ENCODE data around the gene BABAM2. TPM values are rescaled to one million over a fixed set of nuclear protein-coding genes. Genes with fewer than 3 reads are reported as not detected.

Gene BABAM2
- total RNA-seq, 2 experiments from 2014 or later = 19.7 to 33.2 TPM

DNA sequence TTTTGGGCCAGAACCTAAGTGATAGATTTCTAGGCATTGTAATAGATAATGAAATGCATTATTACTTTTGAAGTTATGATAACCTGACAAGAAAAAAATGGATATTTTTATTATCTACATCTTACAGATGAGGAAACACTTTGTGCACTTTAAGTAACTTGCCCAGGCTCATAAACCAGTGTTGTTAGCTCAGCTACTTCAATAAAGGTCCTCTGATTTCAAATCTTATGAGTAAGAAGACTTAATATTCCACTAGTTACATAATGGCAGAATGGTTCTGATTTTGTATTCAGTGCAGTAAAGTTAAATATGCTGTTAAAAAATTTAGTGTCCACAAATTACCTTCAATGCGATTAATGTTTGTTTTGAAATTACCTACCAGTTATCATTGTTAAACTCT lies 199.0 kb downstream of the BABAM2 start:
- no peak for TF ChIP-seq CTCF (conservative IDR thresholded peaks at IDR 0.05; ENCODE audit: low read length)
- no peak for TF ChIP-seq EZH2phosphoT487 (IDR thresholded peaks at IDR 0.05; ENCODE audit: borderline replicate concordance, low read depth, low read length)

DNA sequence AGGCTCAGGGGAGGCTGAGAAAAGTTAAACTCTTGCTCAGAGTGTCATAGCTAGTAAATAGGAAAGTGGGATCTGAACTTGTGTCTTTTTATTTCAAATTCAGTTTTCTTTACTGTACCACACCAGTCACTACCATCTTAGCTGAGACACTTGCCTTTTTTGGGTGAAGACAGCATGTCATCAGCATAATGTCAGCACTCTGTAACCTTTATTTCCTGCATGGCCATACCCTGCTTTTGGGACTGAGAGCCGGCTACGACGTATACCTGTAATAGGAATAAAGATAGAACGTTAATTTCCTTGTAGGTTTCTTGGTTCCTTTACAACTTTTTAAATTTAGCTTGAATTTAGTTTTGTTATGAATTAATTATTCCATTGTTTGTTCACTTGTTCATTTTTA lies 202.8 kb downstream of the BABAM2 start:
- Histone ChIP-seq H3K79me2 (ENCODE audit: insufficient read depth, low read depth, low read length) (no peaks in the 10 kb centered on the region), H3K9me3 (ENCODE audit: low read length) (no peaks in the 10 kb centered on the region), H3K4me1 (ENCODE audit: insufficient read depth, low read length, poor library complexity, severe bottlenecking) (no peaks in the 10 kb centered on the region), H4K20me1 (ENCODE audit: insufficient read depth, low read length) (no peaks in the 10 kb centered on the region), H3K9me2 (ENCODE audit: insufficient read depth, low read length) (no peaks in the 10 kb centered on the region), H3K4me2 (ENCODE audit: low read length) (no peak overlapping the region), H2AFZ (ENCODE audit: low read length) (no peak overlapping the region), H3K36me3 (ENCODE audit: insufficient read depth, low read length) (no peaks in the 10 kb centered on the region), H3K27ac (ENCODE audit: low read depth, low read length, poor library complexity, severe bottlenecking) (no peak overlapping the region), H3K4me3 (ENCODE audit: low read depth, low read length, poor library complexity, severe bottlenecking) (no peak overlapping the region)
- BruUV-seq (replicated peaks) = no TSS peak
- POLR2A ChIA-PET = no interaction called here
- CTCF ChIA-PET (ENCODE audit: unreplicated experiment) = no interaction called here
- no peak for DNase-seq (ENCODE audit: low spot score)
- intact Hi-C loops (cut with micrococcal nuclease; ENCODE audit: unreplicated experiment) = no loop called here
- TF ChIP-seq CTCF (conservative IDR thresholded peaks at IDR 0.05; ENCODE audit: low read length) = no peak
- TF ChIP-seq EZH2phosphoT487 (IDR thresholded peaks at IDR 0.05; ENCODE audit: borderline replicate concordance, low read depth, low read length) = no peak

More for the DNA sequence above, 199.0 kb downstream of the BABAM2 start:
- BruUV-seq (replicated peaks) = no TSS peak
- CTCF ChIA-PET (ENCODE audit: unreplicated experiment) = no interaction called here
- no peak overlapping the region for H3K27ac ChIP-seq (ENCODE audit: low read depth, low read length, poor library complexity, severe bottlenecking)
- H3K9me3 ChIP-seq (ENCODE audit: low read length) = no peaks in the 10 kb centered on the region
- H3K4me3 ChIP-seq (ENCODE audit: low read depth, low read length, poor library complexity, severe bottlenecking) = no peak overlapping the region
- no peaks in the 10 kb centered on the region for H3K4me1 ChIP-seq (ENCODE audit: insufficient read depth, low read length, poor library complexity, severe bottlenecking)
- DNase-seq (ENCODE audit: low spot score) = no peak
- H2AFZ ChIP-seq (ENCODE audit: low read length) = no peak overlapping the region
- H3K79me2 ChIP-seq (ENCODE audit: insufficient read depth, low read depth, low read length) = no peaks in the 10 kb centered on the region
- H3K4me2 ChIP-seq (ENCODE audit: low read length) = no peak overlapping the region
- no peaks in the 10 kb centered on the region for H3K36me3 ChIP-seq (ENCODE audit: insufficient read depth, low read length)
- H3K9me2 ChIP-seq (ENCODE audit: insufficient read depth, low read length) = no peaks in the 10 kb centered on the region
- POLR2A ChIA-PET = interaction anchor here (0.7 kb wide), 1 partner anchor 12 kb away, joined by 4 read pairs; no protein-coding TSS in a partner anchor
- intact Hi-C loops (cut with micrococcal nuclease; ENCODE audit: unreplicated experiment) = no loop called here
- H4K20me1 ChIP-seq (ENCODE audit: insufficient read depth, low read length) = no peaks in the 10 kb centered on the region

GRCh38 chr2:28093768-28094167 lies 203.2 kb downstream of the BABAM2 start:
- intact Hi-C loops (cut with micrococcal nuclease; ENCODE audit: unreplicated experiment) = no loop called here
- Histone ChIP-seq H3K4me1 (ENCODE audit: insufficient read depth, low read length, poor library complexity, severe bottlenecking) (no peaks in the 10 kb centered on the region), H4K20me1 (ENCODE audit: insufficient read depth, low read length) (no peaks in the 10 kb centered on the region), H3K27ac (ENCODE audit: low read depth, low read length, poor library complexity, severe bottlenecking) (no peak overlapping the region), H2AFZ (ENCODE audit: low read length) (no peak overlapping the region), H3K4me3 (ENCODE audit: low read depth, low read length, poor library complexity, severe bottlenecking) (no peak overlapping the region), H3K36me3 (ENCODE audit: insufficient read depth, low read length) (no peaks in the 10 kb centered on the region), H3K4me2 (ENCODE audit: low read length) (no peak overlapping the region), H3K9me2 (ENCODE audit: insufficient read depth, low read length) (no peaks in the 10 kb centered on the region), H3K79me2 (ENCODE audit: insufficient read depth, low read depth, low read length) (no peaks in the 10 kb centered on the region), H3K9me3 (ENCODE audit: low read length) (no peaks in the 10 kb centered on the region)
- no peak for DNase-seq (ENCODE audit: low spot score)
- ChIA-PET POLR2A (no interaction called here), CTCF (ENCODE audit: unreplicated experiment) (no interaction called here)
- TF ChIP-seq EZH2phosphoT487 (IDR thresholded peaks at IDR 0.05; ENCODE audit: borderline replicate concordance, low read depth, low read length) (no peak), CTCF (conservative IDR thresholded peaks at IDR 0.05; ENCODE audit: low read length) (no peak)
- BruUV-seq (replicated peaks) = no TSS peak
